Measurements from ENCODE around the gene ACSS1. TPM values are rescaled to one million over a fixed set of nuclear protein-coding genes. Genes with fewer than 3 reads are reported as not detected.

The ACSS1 gene
- total RNA-seq, 2 experiments from 2014 or later, result 17.5 to 18.2 TPM

GRCh38 chr20:24961384-24962181, 96.4 kb downstream of the ACSS1 start:
- intact Hi-C loops (cut with micrococcal nuclease), result no loop called here
- ChIA-PET CTCF (interaction anchor here (1.0 kb wide), 1 partner anchor 16 kb away, joined by 3 read pairs; no protein-coding TSS in a partner anchor), POLR2A (interaction anchor here (1.2 to 2.9 kb wide), 2 partner anchors 9 to 12 kb away, joined by 5 to 15 read pairs; partner anchors contain the start of gene CST7)
- DNase-seq, result no peak
- no peak for ATAC-seq
- peaks cover 52% of the 10 kb centered on the region for H3K36me3 Mint-ChIP-seq (ENCODE audit: low read depth)
- no peaks in the 10 kb centered on the region for H3K27me3 Mint-ChIP-seq
- H3K27ac Mint-ChIP-seq, result peak overlapping the region; percentile 79
- no peak overlapping the region for H3K4me3 Mint-ChIP-seq
- H3K9me3 Mint-ChIP-seq, result no peaks in the 10 kb centered on the region
- H3K4me1 Mint-ChIP-seq (ENCODE audit: low read depth), result peaks cover 40% of the 10 kb centered on the region
- TF ChIP-seq, protein P1, sequence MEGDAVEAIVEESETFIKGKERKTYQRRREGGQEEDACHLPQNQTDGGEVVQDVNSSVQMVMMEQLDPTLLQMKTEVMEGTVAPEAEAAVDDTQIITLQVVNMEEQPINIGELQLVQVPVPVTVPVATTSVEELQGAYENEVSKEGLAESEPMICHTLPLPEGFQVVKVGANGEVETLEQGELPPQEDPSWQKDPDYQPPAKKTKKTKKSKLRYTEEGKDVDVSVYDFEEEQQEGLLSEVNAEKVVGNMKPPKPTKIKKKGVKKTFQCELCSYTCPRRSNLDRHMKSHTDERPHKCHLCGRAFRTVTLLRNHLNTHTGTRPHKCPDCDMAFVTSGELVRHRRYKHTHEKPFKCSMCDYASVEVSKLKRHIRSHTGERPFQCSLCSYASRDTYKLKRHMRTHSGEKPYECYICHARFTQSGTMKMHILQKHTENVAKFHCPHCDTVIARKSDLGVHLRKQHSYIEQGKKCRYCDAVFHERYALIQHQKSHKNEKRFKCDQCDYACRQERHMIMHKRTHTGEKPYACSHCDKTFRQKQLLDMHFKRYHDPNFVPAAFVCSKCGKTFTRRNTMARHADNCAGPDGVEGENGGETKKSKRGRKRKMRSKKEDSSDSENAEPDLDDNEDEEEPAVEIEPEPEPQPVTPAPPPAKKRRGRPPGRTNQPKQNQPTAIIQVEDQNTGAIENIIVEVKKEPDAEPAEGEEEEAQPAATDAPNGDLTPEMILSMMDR (IDR thresholded peaks at IDR 0.05), result no peak

- H3K27me3 Mint-ChIP-seq, result no peaks in the 10 kb centered on the region
- POLR2A ChIA-PET, result interaction anchor here (1.2 to 2.9 kb wide), 2 partner anchors 9 to 11 kb away, joined by 5 to 15 read pairs; partner anchors contain the start of gene CST7
- TF ChIP-seq, protein P1 (IDR thresholded peaks at IDR 0.05), result no peak
- no peak for DNase-seq
- intact Hi-C loops (cut with micrococcal nuclease), result no loop called here
- no peaks in the 10 kb centered on the region for H3K9me3 Mint-ChIP-seq
- peak overlapping the region; percentile 79 for H3K27ac Mint-ChIP-seq
- peaks cover 51% of the 10 kb centered on the region for H3K36me3 Mint-ChIP-seq (ENCODE audit: low read depth)
- peaks cover 38% of the 10 kb centered on the region for H3K4me1 Mint-ChIP-seq (ENCODE audit: low read depth)
- CTCF ChIA-PET, result interaction anchor here (1.0 kb wide), 1 partner anchor 16 kb away, joined by 3 read pairs; no protein-coding TSS in a partner anchor
- peak; percentile 65 for ATAC-seq
- H3K4me3 Mint-ChIP-seq, result no peak overlapping the region
These were observed 97.1 kb downstream of the ACSS1 start for GRCh38 chr20:24960861-24961260.

- peaks cover 51% of the 10 kb centered on the region for H3K36me3 Mint-ChIP-seq (ENCODE audit: low read depth)
- ATAC-seq (no peak), DNase-seq (no peak)
- ChIA-PET CTCF (no interaction called here), POLR2A (interaction anchor here (1.0 to 2.9 kb wide), 3 partner anchors 8 to 23 kb away, joined by 3 to 15 read pairs (median 5); partner anchors contain the start of gene CST7)
- no peaks in the 10 kb centered on the region for H3K9me3 Mint-ChIP-seq
- intact Hi-C loops (cut with micrococcal nuclease), result no loop called here
- no peak overlapping the region for H3K4me3 Mint-ChIP-seq
- no peaks in the 10 kb centered on the region for H3K27me3 Mint-ChIP-seq
- TF ChIP-seq, protein P1 (IDR thresholded peaks at IDR 0.05), result no peak
- H3K27ac Mint-ChIP-seq, result peak overlapping the region; percentile 79
- peaks cover 40% of the 10 kb centered on the region for H3K4me1 Mint-ChIP-seq (ENCODE audit: low read depth)
These were observed 97.6 kb downstream of the ACSS1 start for GRCh38 chr20:24960302-24960801.

GRCh38 chr20:24959591-24960301, 98.2 kb downstream of the ACSS1 start:
- peaks cover 52% of the 10 kb centered on the region for H3K36me3 Mint-ChIP-seq (ENCODE audit: low read depth)
- TF ChIP-seq, protein P1 (IDR thresholded peaks at IDR 0.05), result no peak
- peak overlapping the region; percentile 67 for H3K27ac Mint-ChIP-seq
- POLR2A ChIA-PET, result interaction anchor here (1.0 to 2.9 kb wide), 3 partner anchors 8 to 24 kb away, joined by 3 to 15 read pairs (median 5); partner anchors contain the start of gene CST7
- intact Hi-C loops (cut with micrococcal nuclease), result no loop called here
- CTCF ChIA-PET, result interaction anchor here (1.9 kb wide), 1 partner anchor 10 kb away, joined by 4 read pairs; the partner anchor contains the start of gene CST7
- peaks cover 39% of the 10 kb centered on the region for H3K4me1 Mint-ChIP-seq (ENCODE audit: low read depth)
- H3K4me3 Mint-ChIP-seq, result no peak overlapping the region
- H3K9me3 Mint-ChIP-seq, result no peaks in the 10 kb centered on the region
- ATAC-seq (no peak), DNase-seq (no peak)
- no peaks in the 10 kb centered on the region for H3K27me3 Mint-ChIP-seq

Measured in activated CD8-positive, alpha-beta T cell treated with anti-CD3 and anti-CD28 coated beads for 36 hours (primary cell).